GM12873 (cell line): ENCODE measurements around the gene KCNB1.

Experiments
- CTCF ChIP-seq: IDR thresholded peaks from 2 replicates; pipeline ENCODE4 v1.5.1; 2012; ENCODE audit warnings: low read depth, mild to moderate bottlenecking, moderate library complexity, low read length, control low read depth; ENCODE audit not compliant: insufficient read depth; ENCODE audit errors: missing control alignments

Gene KCNB1

GRCh38 chr20:49497398-49497669 is 14.9 kb upstream of the KCNB1 start:
- no peak for TF ChIP-seq CTCF

GRCh38 chr20:49496553-49497397 is 14.3 kb upstream of the KCNB1 start:
- TF ChIP-seq CTCF: no peak

- no peak for TF ChIP-seq CTCF
Observed at GRCh38 chr20:49496043-49496442, 13.6 kb upstream of the KCNB1 start.

GRCh38 chr20:49490689-49491088 is 8.2 kb upstream of the KCNB1 start:
- TF ChIP-seq CTCF: no peak

- TF ChIP-seq CTCF: no peak
Observed at GRCh38 chr20:49489688-49490087, 7.2 kb upstream of the KCNB1 start.

- TF ChIP-seq CTCF: no peak
Observed at GRCh38 chr20:49486064-49486463, 3.6 kb upstream of the KCNB1 start.

GRCh38 chr20:49485563-49485962 is 3.1 kb upstream of the KCNB1 start:
- TF ChIP-seq CTCF: no peak
